HG03457 (cell line): ENCODE results near the gene NSUN7.

Source experiments
- ATAC-seq: cut with Tn5 transposase; IDR thresholded peaks from one replicate; pipeline ENCODE4 v1.9.1; 2021; ENCODE audit warnings: moderate number of reproducible peaks; ENCODE audit not compliant: unreplicated experiment

The NSUN7 gene

DNA sequence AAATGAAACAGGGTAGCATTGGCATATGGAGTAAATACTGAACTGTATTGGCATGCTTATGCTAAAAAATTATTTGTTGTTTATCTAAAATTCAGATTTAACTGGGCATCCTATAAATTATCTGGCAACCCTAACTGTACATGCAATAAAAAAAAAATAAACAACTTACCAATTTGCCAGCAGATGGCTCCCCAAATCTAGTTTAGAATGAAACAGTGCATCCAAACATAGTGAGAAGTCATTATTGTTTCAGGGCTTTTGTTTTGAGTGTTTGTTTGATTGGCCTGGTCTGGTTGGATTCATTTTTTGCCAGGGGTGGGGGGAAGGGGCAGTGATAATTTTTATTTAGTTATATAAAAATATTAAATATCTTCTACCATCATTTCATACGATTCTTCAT lies 12.8 kb upstream of the NSUN7 start:
- ATAC-seq, result no peak

- ATAC-seq, result no peak
Observed at GRCh38 chr4:40737879-40738278, 11.9 kb upstream of the NSUN7 start.

DNA sequence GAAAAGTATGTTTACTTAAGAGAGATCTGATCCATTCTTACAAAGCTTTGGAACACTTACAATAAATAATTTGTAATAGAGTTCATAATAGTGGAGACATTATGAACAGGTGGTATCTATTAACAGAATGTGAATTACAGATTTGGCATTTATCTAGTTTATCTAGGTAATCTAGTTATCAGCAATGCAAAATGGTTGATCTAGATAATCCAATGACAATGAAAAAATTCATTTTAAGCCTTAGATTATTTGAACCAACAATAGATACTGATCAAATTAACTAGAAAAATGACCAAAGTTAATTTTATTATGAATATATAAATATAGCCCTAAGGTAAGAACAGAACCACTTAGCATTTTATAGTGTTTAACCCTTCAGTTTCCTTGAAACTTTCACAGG lies 10.4 kb upstream of the NSUN7 start:
- ATAC-seq, result no peak

DNA sequence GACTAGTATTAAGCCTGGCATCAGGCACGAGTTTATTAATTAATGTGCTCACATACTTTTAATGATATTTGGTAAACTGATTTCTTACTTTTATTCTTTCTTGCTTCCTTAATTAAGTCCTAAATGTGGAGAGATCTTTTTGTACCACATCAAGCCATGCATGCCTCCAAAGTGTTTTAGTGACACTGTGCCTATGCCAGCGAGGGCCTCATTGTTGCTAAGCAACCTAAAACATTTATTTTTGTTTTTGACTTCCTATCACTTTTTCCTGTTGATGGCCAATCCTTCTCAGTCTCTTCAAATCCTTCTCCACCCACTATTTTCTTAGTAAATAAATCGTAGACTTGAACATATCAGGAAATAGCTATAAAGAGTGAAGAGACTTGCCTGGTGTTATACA lies 5.5 kb upstream of the NSUN7 start:
- no peak for ATAC-seq

GRCh38 chr4:40745285-40745984 lies 4.3 kb upstream of the NSUN7 start:
- no peak for ATAC-seq

DNA sequence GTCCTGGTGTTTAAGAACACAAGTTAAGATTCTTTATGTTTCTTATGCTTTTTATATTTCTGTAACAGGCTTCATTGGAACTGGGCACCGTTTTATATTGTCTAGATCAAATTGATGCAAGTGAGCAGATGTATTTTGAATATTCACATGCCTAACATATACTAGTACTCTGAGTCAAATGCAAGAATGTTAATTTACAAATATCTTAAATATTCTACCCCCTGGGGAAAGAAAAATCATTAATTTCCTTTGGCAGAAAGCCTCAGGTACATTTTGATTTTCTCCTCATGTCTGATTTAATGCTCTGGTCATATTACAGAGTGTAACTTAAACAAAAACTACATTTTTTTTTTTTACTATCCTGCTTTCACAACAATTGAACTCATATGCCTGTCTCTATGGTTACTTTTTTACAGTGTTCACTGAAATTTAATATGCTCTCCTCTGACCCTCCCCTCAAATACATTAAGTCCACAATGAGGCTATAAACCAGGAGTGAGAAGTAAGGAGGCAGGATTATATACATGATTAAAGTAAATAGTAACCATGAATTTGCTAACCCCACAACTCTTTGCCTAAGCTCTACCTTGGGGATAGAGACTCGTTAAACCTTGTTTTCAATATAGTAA lies 2.4 kb upstream of the NSUN7 start:
- ATAC-seq, result no peak

DNA sequence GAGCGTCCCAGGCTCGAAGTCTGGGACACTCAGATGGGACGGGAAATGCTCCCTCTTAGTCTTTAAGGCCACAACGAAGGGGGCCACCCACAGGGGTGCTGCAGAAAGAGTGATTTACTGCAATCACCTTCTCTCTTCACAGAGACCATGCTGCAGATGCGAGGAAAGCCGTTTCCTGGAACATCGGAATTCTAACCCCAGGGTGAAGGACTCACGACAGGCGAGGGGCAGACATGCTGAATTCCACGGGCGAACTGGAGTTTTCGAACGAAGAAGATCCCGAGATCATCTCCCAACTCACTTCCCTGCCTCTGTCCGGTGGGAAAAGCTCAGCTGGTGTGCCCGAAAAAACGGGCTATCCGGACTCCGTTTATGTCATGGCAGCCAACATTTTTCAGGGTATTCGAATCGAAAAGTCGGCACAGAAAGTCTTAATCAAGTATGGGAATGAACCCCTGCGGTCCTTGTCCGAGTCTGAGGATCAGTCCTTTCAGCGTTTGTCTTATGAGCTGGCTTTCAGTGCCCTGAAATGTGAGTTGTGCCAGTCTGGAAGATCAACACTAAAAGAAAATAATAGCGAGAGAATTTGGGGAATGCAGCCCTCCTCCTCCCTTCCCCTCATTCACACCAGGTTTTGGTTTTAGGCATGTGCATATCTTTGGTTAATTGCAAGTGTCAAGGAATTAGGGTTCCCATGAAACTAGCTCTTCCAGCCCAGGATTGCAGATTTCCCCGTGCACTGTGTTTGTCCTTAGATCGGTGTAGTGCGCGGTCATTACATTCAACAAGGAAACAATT lies 905 bp downstream of the NSUN7 start:
- ATAC-seq, result no peak

- ATAC-seq, result no peak
Observed at GRCh38 chr4:40755616-40756015, 5.9 kb downstream of the NSUN7 start.

DNA sequence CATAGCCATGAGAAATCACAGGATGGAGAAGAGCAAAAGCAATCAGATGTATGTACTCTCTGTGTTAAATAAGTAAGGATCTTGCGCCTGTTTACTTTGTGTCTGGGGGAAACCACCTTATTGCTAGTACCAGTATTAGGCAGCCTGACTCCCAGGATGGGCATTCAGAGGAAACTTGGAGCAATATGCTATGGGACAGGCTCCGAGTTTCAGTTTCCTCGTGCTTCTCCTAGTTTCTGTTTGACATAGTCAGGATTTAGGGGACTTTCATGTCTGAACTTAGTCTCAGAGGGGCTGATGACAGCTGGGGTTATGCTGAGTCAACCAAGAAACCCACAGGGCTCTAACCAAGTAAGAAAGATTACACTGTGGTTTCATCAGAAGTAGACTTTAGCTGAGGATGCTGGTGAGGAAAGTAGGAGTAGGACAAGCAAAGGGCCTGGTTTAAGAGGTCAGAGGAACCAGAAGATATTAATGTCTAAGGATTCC lies 13.5 kb downstream of the NSUN7 start:
- peak; percentile 98 for ATAC-seq

DNA sequence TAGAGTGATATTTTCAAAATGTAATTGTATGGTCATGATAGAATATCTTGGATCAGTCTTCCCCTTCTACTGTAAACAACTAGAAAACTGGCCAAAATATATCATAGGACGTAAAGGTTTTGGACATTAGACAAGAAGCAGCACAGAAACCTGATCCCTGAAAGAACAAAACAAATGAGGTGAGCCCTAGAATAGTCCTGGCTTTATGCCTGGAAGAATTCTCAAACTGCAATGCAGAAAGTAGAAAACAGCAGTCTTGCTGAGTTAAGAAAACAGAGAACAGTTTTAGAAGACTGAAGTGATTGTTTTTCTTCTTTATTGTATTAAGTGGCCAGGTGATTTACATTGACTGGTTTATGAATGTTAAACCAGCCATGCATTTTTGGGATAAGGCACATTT lies 19.5 kb downstream of the NSUN7 start:
- ATAC-seq, result no peak

DNA sequence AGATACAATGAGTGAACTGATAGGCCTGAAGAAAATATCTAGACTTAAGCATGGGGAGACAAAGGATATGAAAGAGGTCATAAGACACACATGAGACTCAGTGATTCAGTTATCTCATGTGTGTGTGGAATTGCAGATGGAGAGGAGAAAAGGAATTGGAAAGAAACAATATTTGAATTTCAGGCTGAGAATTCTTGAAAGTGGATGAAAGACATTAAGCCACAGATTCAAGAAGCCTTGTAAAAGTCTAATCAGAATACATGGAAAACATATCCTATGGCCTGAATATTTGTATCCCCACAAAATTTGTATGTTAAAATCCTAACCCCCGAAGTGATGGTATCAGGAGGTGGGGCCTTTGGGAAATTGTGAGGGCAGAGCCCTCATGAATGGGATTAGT lies 28.3 kb downstream of the NSUN7 start:
- ATAC-seq, result no peak

GRCh38 chr4:40782876-40783275 lies 33.1 kb downstream of the NSUN7 start:
- ATAC-seq, result no peak

GRCh38 chr4:40785727-40786126 lies 36.0 kb downstream of the NSUN7 start:
- no peak for ATAC-seq

DNA sequence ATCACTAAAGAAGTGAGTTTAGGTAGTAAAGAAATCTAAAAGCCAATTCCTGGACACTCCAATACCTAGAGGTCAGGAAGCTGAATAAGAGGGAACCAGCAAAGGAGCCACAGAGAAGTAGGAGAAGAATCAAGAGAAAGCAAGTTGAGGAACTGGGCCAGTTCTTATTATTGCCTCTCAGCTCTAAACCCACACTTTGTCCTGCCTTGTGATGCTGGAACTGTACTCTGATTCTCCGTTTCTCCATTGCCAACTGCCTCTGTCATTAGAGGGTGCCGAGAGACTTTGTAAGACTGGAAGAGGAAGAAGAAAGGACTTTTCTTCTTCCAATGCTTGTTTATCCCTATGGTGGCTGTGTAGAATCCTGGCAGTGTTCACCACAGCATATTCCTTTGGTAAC lies 38.6 kb downstream of the NSUN7 start:
- ATAC-seq, result no peak

DNA sequence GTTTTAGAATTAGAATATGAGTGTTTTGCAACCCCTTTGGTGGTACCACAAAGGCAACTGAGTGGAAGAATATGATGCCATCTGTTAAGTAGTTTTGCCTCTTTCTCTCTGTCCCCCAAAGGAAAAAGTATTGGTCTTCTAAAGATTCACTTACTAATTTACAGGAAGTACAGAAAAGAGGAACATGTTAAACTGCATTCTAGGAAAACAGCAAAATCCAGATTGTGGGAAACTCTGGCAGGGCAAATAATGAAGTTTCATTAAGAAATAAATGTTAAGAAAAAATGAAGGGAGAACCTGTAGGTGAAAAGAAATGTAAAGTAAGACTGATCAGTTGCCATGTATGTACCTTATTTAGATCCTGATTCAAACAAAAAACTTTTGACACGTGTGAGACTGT lies 39.3 kb downstream of the NSUN7 start:
- no peak for ATAC-seq

DNA sequence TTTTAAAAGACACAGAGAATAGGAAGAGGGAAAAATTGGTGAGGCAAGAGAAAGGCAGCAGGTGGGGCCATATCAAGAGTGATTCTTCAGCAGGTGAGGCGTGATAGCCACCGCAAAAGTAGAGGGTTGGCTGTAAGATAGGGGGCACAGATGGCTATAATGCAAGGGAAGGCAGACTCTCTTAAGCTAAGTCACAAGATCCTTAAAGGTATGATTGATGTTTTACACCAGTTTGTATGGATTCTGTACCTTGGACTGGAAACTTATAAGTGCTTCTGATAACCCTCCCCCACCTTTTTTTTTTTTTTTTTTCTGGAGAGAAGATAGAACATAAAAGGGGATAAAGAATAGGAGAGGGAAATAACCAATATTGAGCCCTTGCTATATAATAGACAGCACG lies 40.0 kb downstream of the NSUN7 start:
- ATAC-seq, result no peak

- no peak for ATAC-seq
Observed at GRCh38 chr4:40800064-40800463, 50.3 kb downstream of the NSUN7 start.

GRCh38 chr4:40804598-40804997 lies 54.8 kb downstream of the NSUN7 start:
- no peak for ATAC-seq

DNA sequence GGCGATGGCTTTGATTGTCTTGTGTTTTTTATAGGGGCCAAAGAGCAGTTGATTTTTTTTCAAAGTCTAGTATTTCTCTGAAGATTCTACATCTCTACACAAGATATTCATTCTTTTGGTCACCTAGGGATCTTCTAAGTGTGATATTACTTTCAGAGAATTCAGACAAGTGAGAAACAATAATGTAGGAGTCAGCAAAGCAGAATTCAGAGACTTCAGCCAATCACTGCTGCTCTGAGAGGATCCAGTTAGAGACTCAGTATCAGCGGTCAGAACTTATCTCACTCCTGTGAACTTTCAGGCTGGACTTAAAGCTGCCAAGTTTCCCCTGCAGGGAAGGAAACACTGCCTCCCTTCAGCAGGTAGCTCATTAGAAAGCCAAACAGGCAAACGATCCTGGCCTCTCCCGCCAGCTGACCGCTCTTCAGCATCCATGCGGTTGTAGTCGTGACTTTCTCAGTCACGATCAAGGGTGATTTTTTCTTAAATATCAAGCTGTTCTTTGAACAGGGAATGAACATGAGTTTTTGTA lies 59.2 kb downstream of the NSUN7 start:
- no peak for ATAC-seq

DNA sequence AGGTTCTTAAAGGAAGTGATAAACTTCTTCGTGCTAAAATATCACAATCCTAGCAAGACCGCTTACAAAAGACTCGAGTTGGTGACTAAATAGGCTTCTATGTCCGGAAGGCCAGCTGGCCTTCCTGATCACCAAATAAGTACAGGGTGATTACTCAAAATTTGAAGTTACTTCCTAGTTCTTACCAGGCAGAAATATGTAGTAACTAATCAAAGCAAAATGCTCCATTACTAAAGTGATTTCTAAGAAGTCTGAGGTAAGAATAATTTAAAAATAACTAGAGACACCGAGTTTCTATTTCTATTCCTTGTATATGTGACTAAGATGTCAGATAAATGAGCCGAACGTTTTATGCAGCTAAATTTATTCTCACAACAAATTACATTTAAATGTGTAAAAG lies 62.2 kb downstream of the NSUN7 start:
- no peak for ATAC-seq

DNA sequence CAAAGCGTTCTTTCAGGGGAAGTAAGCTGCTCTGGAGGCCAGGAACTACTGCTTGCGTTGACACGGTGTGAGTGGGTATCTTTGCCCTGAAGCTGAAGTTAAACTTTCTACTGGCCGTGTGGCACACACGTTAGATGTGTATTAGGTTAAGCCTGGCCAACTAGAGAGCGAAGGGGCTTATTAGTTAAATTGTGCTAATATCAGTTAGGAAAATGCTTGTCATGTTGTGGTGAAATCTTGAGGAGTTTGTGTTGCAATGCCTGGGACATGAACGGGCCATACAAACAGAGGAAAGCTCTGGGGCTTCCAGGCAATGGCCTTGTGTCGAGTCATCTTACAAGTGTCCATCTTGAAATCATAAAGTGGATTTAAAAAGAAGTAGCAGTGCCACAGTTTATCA lies 62.6 kb downstream of the NSUN7 start:
- no peak for ATAC-seq

DNA sequence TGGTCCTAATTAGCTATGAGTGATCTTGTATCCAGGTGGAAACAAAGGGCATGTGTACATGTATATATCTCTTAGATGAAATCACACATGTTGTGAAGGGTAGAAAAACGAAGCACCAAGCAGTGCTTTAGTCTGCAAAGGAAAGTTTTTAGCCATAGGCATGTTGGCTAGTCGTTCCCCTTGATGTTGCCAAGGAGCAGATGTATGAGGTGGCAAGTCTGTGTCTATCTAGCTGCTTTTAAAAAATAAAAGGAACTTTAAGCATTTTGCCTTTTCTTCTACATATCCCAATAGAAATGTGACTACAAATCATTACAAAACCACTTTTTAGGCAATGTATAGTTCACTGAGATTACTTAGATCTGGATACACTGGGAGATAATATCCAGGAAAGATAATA lies 63.1 kb downstream of the NSUN7 start:
- no peak for ATAC-seq
